ENCODE data around the gene SLAMF1.

Gene SLAMF1

DNA sequence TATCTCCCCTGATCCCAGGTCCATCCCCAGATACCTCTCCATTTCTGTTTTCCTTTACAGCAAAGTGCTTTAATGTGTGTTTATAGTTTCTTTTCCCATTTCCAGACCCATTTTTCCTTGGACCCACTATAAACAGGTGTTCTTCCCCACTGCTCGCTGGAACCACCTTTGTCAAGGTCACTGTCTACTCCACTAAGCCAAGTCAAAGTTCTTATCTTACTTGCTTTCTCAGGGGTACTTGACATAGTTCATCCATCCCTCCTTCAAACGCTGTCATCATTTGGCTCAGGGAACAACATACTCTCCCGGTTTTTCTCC lies 8.3 kb downstream of the SLAMF1 start:
- DNase-seq: no peak

DNA sequence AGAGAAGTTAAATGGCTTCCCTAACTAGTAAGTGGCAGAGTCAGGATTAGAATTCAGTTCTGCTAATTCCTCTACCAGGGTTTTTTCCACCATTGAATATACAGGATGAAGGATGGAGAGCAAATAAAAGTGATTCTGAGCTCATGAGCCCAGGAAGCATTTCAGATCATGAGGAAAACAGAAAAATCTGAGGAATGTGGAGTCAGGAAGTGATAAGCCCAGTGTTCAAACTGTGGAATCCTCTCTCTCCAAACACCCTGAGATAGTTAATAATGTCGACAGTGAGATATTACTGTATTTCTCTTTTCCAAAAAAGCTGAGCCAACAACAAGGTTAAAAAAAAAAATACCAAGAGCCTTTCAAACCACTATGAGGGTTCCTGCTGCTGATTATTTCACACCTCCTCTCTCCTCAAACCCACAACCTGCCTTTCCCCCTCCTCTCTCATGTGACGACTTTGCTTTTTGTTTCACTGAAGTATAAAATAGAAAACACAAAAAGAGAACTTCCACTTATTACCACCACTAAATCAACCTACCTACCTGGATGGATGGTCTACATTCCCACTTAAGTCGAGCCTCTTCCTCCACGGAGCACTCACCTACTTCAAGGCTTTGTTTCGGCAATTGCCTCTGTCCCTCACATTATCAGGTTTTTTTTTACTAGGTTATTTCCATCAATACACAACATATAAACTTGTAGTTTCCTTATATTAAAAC lies 8.9 kb downstream of the SLAMF1 start:
- no peak for DNase-seq

DNA sequence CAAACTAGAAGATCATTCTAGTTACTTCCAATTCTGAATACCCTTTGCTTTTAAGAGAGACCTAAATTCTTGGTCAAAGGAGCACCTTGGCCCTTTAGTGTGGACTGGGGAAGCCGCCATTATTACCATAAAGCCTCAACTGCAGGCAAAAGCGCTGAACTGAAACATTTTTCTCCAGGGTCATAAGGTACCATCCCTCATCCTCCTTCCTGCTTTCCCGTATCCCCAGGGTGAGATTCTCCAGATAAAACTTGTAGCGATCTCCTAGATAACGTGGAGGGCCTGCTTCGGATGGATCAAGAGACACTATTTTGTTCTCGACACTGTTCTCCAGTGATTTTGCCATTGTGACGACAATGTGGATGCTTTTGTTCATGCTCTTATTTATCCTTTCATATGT lies 9.8 kb downstream of the SLAMF1 start:
- no peak for DNase-seq

DNA sequence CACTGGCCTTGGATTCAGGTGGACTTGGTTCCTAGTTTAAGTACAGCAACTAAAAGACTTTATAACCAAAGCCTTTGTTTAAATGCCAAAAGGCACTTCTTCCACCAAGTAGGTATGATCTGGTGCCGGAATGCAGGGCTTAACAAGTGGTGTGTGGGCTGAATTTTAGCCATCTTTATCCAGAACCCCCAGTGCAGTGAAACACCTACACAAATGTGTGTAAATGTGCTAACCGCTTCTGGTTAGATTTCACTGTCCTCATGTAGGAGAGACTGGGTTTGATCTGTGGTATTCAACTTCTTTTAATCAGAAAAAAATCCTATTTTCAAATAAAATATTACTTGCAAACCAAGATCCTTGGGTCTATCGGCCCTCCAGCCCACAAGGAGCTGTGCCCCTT lies 10.3 kb downstream of the SLAMF1 start:
- DNase-seq: no peak

DNA sequence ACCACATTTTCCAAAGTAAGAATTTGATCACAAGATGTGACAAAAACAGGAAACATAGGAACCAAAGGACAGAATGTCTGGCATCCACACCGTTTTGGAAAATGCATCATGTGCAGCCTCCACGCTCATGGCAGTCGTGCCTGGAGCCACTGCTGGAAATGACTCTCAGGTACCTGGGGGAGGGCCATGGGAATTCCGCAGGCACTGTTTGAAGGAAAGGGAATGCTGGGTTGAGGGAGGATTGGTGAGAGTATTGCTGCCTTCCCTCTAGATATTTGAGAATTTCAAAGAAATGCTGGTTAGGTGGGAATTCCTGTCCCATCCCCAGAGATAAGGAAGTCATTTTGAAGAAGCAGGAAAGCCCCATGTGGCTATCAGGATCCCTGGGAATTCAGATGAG lies 10.8 kb downstream of the SLAMF1 start:
- DNase-seq: no peak

DNA sequence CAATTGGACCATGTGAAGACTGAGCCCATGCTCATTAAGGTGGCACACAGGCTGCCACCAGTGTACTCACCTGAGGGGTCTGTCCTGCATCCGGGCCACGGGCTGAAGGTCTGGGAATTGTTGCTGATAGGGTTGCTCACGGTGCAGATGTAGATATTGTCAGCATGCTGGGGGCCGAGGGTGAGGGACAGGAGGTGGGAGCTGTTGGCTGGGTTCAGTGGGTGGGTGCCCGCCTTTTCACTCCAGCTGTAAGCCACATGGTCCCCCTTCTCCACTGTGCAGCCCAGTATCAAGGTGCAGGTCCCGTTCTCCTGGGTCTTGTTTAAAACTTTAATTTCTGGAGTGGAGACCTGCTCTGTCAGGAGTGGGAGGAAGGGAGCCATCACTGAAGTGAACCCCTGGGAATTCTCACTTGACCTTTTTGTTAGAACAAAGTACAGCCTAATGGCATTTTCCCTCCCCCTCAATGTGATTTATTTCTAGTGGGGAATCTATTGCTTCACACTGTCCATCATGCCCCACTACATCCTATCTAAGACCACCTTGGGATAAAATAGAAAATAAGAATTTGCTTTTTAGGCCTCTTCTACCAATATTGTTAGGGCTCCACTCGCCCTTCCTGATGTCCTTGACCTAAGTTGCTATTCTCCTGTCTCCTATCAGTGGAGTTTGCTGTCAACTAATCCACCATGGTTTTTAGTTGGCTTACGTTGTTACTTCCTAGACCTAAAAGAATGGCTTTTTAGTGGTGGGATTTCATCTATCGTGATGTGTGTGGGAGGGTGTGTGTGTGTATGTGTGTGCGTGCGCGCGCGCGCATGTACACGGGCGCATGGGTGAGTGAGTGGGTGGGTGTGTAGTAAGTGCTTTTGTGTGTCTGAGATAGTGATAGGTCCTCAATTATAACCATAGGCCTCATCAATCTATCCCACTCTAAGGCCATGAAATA lies 12.0 kb downstream of the SLAMF1 start:
- no peak for DNase-seq

DNA sequence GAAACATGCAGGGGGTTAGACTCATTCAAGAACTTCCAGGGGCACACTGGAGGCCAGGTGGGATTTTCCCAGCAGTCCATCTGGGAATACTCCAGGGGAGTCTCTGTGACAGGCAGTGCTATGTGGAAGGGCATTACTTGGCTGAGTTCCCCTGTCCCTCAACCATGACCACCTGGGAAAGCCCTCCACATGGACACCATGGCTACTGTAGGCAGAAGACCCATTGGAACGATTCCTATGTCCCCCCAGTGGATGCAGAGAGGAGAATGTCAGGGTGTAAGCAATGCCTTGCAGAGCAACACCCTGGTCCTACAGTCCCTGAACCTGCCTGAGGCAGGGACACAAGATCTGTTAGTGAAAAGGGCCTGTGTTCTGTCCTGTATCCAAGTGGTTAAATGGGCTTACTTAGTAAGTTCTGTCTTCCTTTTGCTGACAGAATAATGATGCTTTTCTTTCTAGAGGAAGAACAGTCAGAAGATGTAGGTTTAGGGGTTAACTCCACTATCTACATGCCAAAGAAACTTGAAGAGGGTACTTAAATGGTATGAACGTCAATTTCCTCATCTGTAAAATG lies 13.4 kb downstream of the SLAMF1 start:
- DNase-seq: no peak

DNA sequence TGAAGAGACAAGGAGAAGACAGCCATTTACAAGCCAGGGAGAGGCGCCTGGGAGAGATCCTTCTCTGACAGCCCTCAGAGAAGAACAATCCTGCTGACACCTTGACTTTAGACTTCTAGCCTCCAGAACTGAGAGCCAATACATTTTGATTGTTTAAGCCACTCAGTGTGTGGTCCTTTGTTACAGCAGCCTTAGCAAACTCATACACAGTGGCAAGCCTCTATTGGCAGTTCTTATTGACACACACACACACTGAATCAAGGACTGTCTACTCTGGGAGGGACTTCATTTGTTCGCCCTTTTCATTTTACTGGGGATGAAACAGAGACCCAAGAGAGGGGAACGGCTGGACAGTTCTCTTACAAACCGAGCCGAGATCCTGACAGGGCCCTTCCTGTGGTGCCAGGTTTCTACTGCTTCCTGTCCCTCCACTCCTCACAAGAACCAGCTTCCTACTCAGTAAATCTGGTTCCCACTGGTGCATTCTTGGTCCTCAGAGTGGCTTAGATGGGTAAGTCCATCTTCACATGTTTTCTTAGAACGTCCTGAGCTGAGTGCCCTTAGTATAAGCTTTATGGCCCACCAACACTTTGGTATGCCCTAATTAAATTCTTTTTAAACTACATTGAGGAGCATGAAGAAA lies 14.7 kb downstream of the SLAMF1 start:
- no peak for DNase-seq

DNA sequence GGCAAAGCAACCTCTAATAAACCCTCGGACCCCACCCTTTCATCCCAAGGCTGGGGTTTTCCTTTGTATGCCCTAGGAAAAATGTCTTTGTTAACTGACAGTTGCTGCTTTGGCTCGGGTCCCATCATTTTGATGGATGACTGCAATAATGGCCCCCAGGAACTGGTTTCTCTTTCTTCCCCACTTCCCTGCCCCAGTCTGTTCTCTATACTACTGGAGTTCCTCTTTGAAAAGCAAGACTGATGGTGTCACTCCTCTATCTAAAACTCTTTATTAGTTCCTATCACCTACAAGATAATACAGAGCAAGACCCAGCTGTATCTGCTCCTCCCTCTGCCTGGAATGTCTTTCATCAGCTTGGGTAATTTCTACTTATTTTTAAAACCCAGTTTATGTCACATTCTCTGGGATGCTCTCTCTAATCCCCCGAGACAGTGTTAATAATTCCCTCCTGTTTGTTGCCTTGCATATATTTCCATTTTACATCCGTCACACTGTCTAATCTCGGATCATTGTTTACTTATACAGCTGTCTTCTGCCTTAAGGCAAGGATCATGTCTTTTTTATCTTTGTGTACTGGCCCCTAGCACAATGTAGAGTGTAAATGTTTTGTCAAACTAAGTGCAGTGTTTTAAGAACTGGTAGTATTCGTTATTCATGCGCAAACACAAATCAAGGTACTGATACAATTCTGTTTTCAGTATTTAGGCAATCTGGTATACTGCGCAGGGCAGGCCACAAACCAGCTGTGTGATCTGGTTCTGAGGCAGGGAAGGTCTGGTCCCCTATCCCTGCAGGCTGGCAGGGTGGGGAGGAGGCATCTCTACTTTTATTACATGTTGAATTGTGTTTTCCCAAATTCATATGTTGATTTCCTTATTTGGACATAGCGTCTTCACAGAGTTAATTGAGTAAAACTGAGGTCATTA lies 16.1 kb downstream of the SLAMF1 start:
- DNase-seq: no peak

DNA sequence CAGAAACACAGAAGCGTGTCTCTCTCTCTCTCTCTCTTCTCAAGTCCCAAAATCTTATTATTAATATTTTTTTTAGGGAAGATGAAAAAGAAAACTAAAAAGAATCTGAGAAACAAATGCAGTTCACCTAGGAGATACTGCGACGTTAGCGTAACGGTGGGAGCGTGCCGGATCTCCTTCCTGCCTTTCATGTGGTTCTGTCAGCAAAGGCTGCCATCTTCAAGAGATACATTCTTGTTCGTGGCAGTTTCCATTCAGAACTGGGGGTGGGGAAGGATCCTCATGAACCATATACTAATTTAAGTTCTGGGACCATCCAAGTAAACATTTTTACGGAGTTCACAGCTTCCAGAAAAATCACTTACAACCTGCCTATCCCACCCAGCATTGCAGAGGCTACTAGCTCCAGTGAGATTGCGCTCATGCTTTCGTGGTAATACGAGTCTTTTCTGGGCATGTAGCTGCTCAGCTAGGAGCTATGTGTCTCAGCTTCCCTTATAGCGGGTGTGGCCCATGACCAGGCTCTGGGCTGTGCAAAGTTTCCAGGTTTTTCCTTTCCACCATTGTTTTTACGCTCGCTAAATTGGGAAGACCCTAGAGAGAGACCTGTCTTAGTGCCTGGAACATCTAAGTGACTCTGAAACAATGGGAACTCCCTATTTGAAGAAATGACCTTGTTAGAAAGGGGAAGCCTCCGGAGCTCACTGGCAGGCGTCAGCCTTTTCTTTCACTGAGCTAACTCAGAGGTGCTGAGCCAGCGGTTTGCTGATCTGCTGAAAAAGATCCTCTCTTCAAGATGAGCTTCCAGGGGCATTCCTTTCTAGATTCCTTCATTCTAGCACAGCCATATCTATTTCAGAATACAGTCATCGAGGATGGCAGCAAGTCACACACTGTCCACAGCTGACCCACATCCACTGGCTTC lies 17.3 kb downstream of the SLAMF1 start:
- DNase-seq: peak; percentile 65

DNA sequence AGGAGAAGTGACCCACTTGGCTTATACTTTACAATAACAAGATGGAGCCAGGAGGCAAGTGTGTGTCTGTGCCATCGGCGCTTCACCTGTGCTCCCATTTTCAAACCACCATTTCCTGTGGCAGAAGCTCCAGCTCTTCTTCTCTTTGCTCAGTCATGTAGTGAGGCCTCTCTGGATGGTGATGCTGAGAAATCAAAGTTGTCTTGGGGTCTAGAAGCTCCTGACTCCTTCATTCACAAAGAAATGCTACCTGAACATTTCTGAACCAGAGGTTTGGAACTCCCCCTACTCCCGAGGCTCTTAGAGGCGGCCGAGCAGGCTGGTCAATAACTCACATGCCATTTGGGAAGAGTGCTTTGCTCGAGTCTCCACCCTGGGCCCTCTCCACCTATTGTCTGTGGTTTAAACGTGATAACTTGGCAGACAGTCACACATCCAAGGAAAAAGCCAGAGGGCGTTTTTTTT lies 18.0 kb downstream of the SLAMF1 start:
- DNase-seq: no peak

DNA sequence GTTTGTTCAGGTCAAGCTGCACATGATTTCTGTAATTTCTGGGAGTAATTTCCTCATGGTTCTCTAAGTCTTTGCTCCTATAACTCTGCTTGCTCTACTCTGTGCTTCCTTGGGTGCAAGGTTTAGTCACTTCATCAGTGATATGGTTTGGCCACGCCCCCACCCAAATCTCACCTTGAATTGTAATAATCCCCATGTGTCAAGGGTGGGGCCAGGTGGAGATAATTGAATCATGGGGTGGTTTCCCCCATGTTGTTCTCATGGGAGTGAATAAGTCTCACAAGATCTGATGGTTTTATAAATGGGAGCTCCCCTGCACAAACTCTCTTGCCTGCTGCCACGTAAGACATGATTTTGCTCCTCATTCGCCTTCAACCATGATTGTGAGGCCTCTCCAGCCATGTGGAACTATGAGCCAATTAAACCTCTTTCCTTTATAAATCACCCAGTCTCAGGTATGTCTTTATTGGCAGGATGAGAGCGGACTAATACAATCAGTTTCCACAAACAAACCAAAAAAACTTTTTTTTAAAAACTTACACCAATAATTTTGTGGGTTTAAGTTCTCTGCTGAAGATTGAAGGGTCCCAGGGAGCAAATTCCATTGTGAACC lies 19.1 kb downstream of the SLAMF1 start:
- DNase-seq: peak; percentile 72

DNA sequence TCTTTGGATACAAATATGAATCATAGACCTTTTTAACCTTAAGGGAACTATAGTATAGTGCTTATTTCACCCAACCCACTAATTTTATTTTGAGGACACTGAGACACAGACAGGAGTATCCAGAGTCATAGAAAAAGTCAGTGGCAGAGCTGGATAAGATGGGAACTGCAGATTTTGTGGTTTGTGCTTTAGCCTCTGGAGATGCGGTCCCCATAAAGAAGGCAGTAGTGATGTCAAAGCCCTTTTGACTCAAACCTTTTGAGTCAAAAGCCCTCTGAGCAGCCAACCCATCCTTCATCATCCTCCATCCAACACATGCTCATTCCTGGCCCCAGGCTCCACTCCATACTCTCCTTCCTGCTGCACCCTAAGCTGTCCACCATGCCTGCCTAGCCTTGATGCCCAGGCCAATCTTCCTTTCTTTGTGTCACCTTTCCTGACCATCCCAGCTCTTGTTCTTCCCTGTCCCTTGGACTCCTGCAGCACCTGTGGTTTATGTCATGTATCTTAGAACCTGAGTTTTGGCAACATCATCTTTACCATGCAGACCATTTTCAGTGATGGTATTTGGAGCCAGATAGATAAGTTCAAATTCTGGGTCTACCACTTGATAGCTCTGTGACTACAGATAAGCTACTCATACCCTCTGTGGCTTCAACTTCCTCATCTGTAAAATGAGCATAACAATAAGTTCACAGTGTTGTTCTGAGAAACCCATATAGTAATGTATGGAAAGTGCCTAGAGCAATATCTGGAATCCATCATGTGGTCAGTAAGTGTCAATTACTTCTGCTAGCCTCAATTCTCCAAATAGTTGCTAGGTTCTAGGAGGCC lies 20.1 kb downstream of the SLAMF1 start:
- DNase-seq: no peak

DNA sequence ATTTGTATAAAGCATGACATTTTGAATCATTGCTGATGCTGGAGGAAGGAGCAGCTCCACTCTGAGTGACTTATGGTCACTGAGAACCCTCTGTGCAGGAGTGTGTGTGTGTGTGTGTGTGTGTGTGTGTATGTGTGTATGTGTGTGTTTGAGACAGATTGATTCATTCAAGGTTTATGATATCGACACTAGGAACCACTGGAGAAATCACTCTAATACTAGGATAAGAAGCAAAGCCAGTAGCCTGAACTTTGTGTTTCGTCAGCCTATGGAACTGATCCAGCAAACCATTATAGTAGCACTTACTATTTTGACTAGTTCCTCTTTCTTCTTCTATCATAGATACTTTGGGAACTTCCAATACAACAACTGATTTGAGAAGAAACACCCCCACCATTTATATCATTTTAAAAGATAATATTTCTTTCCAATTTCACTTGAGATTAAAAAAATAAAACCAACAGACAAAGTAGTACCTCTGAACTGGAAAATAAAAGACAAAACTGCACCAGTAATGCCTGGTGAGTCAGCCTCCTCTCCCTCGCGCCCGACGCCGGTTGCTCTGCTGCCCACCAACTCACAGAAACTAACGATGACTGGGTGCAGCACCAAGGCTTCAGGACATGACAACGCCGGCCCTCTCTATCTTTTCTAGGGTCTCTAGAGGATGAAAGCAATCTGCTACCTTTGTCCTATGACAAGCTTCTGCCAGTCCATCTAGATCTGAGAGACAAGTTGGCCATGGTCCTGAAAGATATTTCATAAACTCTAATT lies 20.9 kb downstream of the SLAMF1 start:
- DNase-seq: peak; percentile 73

DNA sequence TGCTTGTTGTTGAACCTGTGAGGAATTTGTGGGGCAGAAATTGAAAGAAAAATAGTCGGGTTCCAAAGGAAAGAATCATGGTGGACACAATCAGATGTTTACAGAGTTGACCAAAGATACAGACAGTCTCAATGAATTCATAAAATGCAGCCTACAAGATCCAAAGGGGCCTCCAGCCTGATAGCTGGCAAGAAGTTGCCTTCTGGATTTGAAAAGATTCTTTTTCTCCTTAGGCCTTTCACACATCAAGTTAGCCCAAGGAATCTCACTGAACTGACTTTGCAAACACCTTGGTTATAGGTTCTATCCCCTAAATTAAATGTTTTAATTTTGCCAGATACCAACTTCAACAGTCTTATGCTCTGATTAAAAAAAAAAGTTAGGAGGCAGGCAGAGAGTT lies 21.5 kb downstream of the SLAMF1 start:
- DNase-seq: no peak

DNA sequence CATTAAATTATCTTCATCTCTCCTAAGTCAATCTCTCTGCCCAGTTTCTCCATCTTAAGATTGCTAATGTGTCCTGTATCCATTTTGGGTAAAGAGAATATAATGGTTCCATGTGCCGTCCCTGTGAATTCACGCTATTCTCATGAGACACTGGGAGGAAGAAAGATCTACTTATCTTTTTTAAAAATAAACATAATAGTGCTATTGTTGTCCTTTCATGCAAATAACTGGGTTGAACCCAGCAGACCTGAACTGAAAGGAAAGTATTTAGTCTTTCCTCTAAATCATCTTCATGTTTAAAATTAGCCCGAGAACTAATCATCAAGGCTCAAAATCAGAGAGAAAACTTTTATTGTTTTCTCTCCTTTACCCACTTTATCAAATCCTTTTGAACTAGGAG lies 22.4 kb downstream of the SLAMF1 start:
- DNase-seq: no peak

DNA sequence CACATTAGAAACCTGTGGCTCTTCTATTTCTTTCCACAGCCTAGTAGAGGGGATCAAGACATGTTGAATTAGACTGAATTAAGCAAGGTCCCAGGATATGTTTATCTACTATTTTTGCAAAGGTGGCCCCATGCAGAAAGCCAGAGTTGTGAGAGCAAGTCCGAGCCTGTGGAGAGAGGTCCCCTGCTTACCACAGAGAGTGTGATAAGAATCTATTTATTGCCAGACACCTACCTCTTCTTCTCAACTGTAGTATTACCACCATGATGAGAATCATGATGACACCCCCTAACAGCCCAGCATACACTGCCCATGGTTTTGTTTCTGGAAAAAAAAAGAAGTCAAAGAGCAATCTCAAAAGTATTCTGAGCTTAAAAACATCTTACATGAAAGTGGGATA lies 23.0 kb downstream of the SLAMF1 start:
- no peak for DNase-seq

DNA sequence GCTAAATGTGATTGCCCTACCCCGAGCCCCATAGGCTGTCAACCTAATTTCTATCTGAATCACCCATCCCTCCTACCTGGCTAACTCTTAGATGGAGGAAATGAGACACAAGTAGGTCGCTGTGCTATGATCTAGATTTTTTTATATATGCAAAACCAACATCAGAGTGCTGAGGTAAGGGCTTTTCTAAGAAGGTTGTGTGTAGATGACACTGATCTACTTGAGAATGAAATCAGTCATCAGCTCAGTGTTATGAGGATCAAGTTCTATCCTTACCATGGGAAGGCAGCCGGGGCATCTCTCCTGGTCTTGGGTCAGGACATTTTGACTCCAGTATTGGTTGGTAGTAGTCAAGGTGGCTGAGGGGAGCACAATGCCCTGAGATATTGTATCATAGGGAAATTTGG lies 23.6 kb downstream of the SLAMF1 start:
- DNase-seq: no peak
